Caki2 (cell line): ENCODE data around the gene NR2C2. TPM values are rescaled to one million over a fixed set of nuclear protein-coding genes. Genes with fewer than 3 reads are reported as not detected.

Source experiments
- DNase-seq: peaks from one replicate; pipeline ENCODE4 v3.0.0-alpha.2; 2015; ENCODE audit warnings: low read depth
- in situ Hi-C: cut with HindIII; loops from 2 replicates; pipeline ENCODE4 v1.10.0; 2016; ENCODE audit warnings: low sequenced_read_pairs, low pct_unique_long_range_greater_than_20kb, mixed read lengths
- total RNA-seq: library from RNA; depleted of rRNA; stranded (reverse); fragments of >200 nt; shearing (Covaris generic); gene quantifications from 2 replicates; pipeline ENCODE4 v1.2.3, GENCODE V29; 2014; ENCODE audit warnings: low replicate concordance

NR2C2 gene
- total RNA-seq, 1 experiment from 2014 or later = 3.1 TPM

GRCh38 chr3:15045667-15046066 lies 98.3 kb downstream of the NR2C2 start:
- DNase-seq = no peak
- in situ Hi-C loops = no loop called here

DNA sequence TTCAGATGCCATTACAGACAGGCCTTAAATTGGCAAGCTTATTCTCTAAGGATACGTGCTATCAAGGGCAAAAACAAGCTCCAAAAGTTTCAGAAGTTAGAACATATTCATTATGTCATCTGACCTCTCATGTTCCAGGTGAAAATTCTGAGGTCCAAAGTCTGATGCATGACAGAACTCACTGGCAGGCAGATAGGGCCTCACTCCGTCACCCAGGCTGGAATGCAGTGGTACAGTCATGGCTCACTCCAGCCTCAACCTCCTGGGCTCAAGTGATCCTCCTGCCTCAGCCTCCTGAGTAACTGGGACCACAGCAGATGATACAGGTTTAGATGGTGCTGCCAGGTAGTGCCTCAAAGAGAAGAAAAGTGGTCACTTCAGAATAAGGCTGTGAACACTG lies 102.2 kb downstream of the NR2C2 start:
- no peak for DNase-seq
- in situ Hi-C loops = no loop called here

- in situ Hi-C loops = no loop called here
Observed at GRCh38 chr3:15050405-15051092, 103.2 kb downstream of the NR2C2 start.

DNA sequence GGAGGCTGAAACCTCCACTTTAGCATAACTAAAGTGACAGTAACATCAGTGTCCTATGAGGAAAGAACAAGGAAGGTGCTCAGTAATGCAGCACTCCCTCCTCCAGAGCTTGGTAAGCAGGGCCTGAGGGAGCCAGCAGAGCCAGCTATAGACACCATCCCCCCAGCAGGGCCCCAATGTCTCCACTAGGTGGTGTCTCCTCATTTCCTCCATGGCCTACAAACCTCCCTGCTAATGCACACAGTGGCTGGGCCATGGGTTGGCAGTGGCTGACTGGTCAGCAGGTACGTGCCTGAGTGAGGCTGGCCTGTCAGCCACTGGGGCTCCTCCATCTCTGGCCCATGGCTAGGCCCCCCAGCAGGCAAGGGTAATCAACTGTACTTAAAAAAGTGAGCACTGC lies 104.1 kb downstream of the NR2C2 start:
- in situ Hi-C loops = no loop called here
- peak; percentile 19 for DNase-seq

More at GRCh38 chr3:15050405-15051092, 103.2 kb downstream of the NR2C2 start:
- DNase-seq = no peak

GRCh38 chr3:15052335-15053242 lies 105.2 kb downstream of the NR2C2 start:
- DNase-seq = no peak
- in situ Hi-C loops = no loop called here

- in situ Hi-C loops = no loop called here
- DNase-seq = no peak
Observed at GRCh38 chr3:15053541-15053940, 106.2 kb downstream of the NR2C2 start.

- in situ Hi-C loops = no loop called here
- DNase-seq = no peak
Observed at GRCh38 chr3:15055019-15055557, 107.7 kb downstream of the NR2C2 start.

DNA sequence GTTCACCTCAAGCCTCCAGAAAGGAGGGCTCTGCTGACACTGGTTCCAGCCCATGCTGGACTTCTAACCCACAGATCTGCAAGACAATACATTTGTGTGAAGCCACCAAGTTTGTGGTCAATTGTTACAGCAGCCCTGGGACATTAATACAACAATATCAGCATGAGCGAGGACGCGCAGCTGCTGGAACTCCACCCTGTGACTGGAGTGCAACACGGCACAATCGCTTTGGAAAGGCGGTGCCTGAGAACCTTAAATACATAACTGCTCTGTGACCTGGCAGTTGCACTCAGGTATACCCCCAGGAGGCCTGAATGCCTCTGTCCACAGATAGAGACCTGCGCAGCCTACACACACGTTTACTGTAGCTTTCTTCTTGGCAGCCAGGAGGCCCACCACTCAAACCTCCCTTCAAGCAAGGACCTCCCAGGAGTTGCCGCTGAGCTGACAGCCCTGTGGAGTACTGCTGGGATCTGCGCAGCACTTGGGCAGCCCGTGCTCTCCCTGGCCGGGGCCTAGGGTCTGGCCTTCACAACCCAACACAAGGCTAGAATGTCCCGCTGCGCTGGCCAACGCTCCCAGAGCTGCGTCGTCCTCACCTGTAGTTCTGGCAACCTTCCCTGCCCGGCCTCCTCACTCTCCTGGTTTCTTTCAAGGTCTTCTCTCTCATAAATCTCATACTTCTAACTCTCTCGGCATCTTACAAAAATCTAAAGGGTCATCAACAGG lies 109.5 kb downstream of the NR2C2 start:
- in situ Hi-C loops = no loop called here

GRCh38 chr3:15060029-15060428 lies 112.6 kb downstream of the NR2C2 start:
- no peak for DNase-seq
- in situ Hi-C loops = no loop called here

More for the DNA sequence above, 109.5 kb downstream of the NR2C2 start:
- no peak for DNase-seq

- in situ Hi-C loops = no loop called here
- DNase-seq = no peak
Observed at GRCh38 chr3:15063238-15063637, 115.9 kb downstream of the NR2C2 start.

DNA sequence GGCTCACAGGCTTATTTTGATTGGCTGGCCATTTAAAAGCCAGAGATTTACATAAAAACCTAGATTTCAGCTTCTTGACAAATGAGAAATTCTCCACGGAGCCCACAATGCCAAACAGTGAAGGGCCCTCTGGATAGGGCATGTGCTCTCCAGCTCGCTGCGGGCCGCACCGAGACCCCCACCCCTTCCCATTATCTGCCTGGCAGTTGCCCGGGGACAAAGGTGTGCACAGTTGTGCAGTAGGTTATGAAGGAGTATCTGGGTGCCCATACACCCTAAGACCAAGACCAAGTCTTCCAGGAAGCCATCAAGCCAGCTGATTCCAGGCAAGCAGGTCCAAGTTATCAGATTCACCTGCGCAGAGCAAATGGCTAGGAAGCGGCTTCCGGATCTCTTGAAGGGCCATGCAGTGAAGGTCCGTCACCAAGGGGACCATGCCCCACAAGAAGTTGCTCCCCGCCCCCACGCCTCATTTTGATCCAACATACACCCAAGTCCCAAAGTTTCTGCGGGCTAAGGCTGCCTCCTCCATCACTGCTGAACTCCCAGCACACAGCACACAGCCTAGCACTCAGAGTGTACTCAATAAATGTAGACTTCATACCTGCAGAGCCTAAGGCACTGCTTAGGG lies 116.4 kb downstream of the NR2C2 start:
- DNase-seq = no peak
- in situ Hi-C loops = no loop called here

DNA sequence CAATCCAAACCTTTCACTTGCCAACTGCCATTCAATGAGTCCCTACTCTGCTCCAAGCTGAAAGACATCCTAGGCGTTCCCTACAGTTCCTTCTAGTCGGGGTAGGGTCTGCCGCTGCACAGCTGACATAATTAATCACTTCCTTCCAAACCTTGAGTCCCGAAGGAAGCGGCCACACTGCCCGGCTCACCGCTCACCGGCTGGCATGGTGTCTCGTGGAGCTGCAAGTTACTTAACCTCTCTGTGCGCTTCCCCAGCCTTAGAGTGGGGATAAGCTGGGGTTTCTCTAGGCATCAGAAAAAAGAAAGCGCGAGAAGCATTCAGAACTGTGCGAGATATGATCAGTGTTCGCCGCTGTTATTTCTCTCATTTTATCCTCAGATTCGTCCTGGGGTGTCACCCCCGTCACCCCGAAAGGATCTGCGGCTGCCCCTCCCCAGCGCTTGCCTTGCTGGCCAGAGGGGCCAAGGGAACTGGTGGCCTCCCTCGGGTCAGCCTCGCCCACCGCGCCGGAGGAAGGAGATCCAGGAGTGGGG lies 117.0 kb downstream of the NR2C2 start:
- no peak for DNase-seq
- in situ Hi-C loops = no loop called here

DNA sequence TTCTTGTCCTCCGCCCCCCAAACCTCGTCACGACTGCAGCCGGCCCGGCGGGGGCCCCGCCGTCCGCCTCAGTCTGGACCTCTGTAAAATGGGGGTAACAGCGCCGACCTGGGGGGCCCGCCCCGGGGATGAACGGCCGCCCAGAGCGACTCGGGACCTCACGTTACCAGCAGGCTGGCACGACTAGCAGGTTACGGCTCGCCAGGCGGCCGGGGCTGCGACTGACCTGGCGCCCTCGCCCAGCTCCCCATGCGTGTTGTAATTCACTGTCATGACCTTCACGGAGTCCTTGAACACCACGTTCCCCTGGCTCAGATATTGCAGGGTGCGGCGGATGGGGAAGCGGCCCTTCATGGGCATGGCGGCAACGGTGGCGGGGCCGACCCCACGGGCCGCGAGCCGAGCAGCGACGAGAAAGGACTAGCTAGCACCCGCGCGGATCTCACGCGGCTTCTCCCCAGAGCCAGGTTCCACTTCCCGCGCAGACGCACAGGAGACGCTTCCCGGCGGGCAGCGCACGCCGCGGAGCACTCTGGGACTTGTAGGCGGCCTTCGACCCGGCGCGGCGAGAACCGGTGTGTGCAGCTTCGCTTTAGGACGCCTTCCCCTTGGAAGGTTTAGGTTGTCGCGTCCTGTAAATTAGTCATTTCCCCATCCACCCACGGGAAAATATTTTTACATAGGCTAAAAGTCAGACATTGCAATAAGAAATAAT lies 117.6 kb downstream of the NR2C2 start, which contains the start of gene MRPS25:
Gene MRPS25, minus strand, starts transcription at position 481 of the 715 bp plus-strand sequence. Its CDS starts 121 bp downstream, at position 360.
- in situ Hi-C loops = no loop called here
- peak; percentile 70 for DNase-seq

- in situ Hi-C loops = no loop called here
- DNase-seq = no peak
Observed at GRCh38 chr3:15065550-15066007, 118.2 kb downstream of the NR2C2 start.

GRCh38 chr3:15066467-15066866 lies 119.1 kb downstream of the NR2C2 start:
- no peak for DNase-seq
- in situ Hi-C loops = no loop called here

GRCh38 chr3:15069441-15069840 lies 122.1 kb downstream of the NR2C2 start:
- in situ Hi-C loops = no loop called here

GRCh38 chr3:15071699-15072098 lies 124.3 kb downstream of the NR2C2 start:
- in situ Hi-C loops = no loop called here
- no peak for DNase-seq

More at GRCh38 chr3:15069441-15069840, 122.1 kb downstream of the NR2C2 start:
- DNase-seq = no peak
